Tibial nerve (tissue), 4 donors: ENCODE data around the gene PEX14. TPM values are rescaled to one million over a fixed set of nuclear protein-coding genes. Genes with fewer than 3 reads are reported as not detected.

Experiments used
- DNase-seq, 2 donors: peaks; one replicate each; pipeline ENCODE4 v3.0.0-alpha.2; 2019; ENCODE audit warnings: low spot score in 2 of 2
- H3K27ac ChIP-seq, 4 donors: fragments of 200-600 bp; sonication (generic) in 3 of 4; one replicate each; pipeline ENCODE4 v1.5.1; 2017 to 2019; ENCODE audit warnings: mild to moderate bottlenecking in 1 of 4
- H3K27me3 ChIP-seq, 2 donors: fragments of 200-600 bp; sonication (generic) in 1 of 2; one replicate each; pipeline versions ENCODE4 v1.5.1 to v1.6.0; 2017 to 2019
- H3K36me3 ChIP-seq, 3 donors: fragments of 200-600 bp; sonication (generic); one replicate each; pipeline ENCODE4 v1.5.1; 2018 to 2019
- H3K4me1 ChIP-seq, 4 donors: fragments of 200-600 bp; sonication (generic) in 3 of 4; one replicate each; pipeline ENCODE4 v1.5.1; 2017 to 2019
- H3K4me3 ChIP-seq, 4 donors: fragments of 200-600 bp; sonication (generic) in 3 of 4; one replicate each; pipeline ENCODE4 v1.5.1; 2017 to 2019; ENCODE audit warnings: mild to moderate bottlenecking in 1 of 4, moderate library complexity in 1 of 4
- H3K9me3 ChIP-seq, 4 donors: fragments of 200-600 bp; sonication (generic) in 3 of 4; one replicate each; pipeline ENCODE4 v1.5.1; 2017 to 2019
- EP300 ChIP-seq, 2 donors: sonication (generic); formaldehyde crosslinking; IDR thresholded peaks; one replicate each; pipeline ENCODE4 v1.6.1; 2017; ENCODE audit warnings: antibody characterized with exemption in 2 of 2, mild to moderate bottlenecking in 1 of 2
- POLR2A ChIP-seq, 2 donors: fragments of 450-650 bp; IDR thresholded peaks; one replicate each; pipeline ENCODE4 v1.6.1; 2017; ENCODE audit warnings: antibody characterized with exemption in 2 of 2, mild to moderate bottlenecking in 2 of 2, moderate library complexity in 2 of 2
- WGBS, 2 donors: methylation state at CpG; one replicate each; pipeline ENCODE4 v1.1.5; 2018; 5-methylcytosine and 5-hydroxymethylcytosine counted together
- total RNA-seq, 4 donors: library from RNA; depleted of rRNA; stranded (reverse); fragments of >200 nt; gene quantifications; one replicate each; pipeline ENCODE4 v1.1.0, GENCODE V29; 2016
- TF ChIP-seq, protein P1 (sequence below), 5 experiments: fragments of 200-600 bp in 3 of 5; fragments of 450-650 bp in 2 of 5; sonication (generic) in 3 of 5; IDR thresholded peaks; one replicate each; pipeline ENCODE4 v1.5.1; 2016 to 2019; ENCODE audit warnings: antibody characterized with exemption in 5 of 5, mild to moderate bottlenecking in 3 of 5, moderate library complexity in 2 of 5

The PEX14 gene
- total RNA-seq, 4 donors from 2014 or later, result 14.4 to 21.8 (median 18.2) TPM

GRCh38 chr1:10641976-10642375 is 167.2 kb downstream of the PEX14 start:
- WGBS, 2 donors, result 62 to 65% methylated on average over 24 of the region's 24 CpGs
- Histone ChIP-seq H3K36me3 (no peaks in the 10 kb centered on the region), H3K27me3 (peaks cover 0 to 33% of the 10 kb centered on the region in 2 donors), H3K27ac (no peak overlapping the region), H3K4me3 (no peak overlapping the region), H3K4me1 (peaks cover 0 to 21% (median 3%) of the 10 kb centered on the region in 4 donors), H3K9me3 (no peaks in the 10 kb centered on the region)
- no peak for DNase-seq
- TF ChIP-seq, protein P1, sequence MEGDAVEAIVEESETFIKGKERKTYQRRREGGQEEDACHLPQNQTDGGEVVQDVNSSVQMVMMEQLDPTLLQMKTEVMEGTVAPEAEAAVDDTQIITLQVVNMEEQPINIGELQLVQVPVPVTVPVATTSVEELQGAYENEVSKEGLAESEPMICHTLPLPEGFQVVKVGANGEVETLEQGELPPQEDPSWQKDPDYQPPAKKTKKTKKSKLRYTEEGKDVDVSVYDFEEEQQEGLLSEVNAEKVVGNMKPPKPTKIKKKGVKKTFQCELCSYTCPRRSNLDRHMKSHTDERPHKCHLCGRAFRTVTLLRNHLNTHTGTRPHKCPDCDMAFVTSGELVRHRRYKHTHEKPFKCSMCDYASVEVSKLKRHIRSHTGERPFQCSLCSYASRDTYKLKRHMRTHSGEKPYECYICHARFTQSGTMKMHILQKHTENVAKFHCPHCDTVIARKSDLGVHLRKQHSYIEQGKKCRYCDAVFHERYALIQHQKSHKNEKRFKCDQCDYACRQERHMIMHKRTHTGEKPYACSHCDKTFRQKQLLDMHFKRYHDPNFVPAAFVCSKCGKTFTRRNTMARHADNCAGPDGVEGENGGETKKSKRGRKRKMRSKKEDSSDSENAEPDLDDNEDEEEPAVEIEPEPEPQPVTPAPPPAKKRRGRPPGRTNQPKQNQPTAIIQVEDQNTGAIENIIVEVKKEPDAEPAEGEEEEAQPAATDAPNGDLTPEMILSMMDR (IDR thresholded peaks at IDR 0.05), result no peak
- TF ChIP-seq POLR2A (IDR thresholded peaks at IDR 0.05), result no peak
- no peak for TF ChIP-seq EP300 (IDR thresholded peaks at IDR 0.05)

GRCh38 chr1:10642403-10643080 is 167.8 kb downstream of the PEX14 start:
- peaks cover 0 to 3% (median 0%) of the 10 kb centered on the region in 3 donors for H3K36me3 ChIP-seq

DNA sequence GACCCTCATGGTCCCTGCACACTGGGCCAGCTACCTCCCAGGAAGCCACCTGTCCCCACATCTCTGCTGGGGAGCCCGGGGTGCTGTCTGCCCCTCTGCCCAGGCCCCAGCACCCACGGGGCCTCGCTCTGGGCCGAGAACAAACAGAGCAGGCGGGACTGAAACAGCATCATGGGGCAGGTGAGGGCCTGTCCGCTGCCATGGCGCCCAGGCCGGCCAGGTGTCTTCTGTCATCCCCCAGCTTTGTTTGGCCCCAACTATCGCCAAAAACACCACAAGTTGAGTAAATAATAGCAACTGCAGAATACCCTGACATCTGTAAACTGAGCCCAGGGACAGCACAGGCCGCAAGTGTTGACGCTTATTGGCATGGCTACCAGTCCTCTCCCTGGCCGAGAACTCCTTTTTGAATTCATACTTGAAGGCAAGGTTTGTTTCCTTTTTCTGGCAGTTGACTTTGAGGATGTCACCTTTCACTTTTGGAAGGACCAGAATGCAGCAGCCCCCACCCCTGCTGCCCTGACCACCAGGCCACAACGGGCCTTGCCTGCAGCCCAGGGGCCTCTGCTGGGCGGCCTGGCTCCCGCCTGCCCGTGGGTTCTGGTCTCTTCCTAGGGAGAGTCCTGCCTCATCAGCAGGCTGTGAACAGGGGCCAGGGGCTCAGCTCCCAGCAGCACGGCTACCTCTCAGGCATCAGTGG is 169.0 kb downstream of the PEX14 start:
- no peak overlapping the region for H3K4me3 ChIP-seq
- H3K36me3 ChIP-seq, result peaks cover 0 to 3% (median 0%) of the 10 kb centered on the region in 3 donors
- H3K27ac ChIP-seq, result no peak overlapping the region
- no peak for TF ChIP-seq EP300 (IDR thresholded peaks at IDR 0.05)
- TF ChIP-seq, protein P1 (IDR thresholded peaks at IDR 0.05), result no peak
- no peak for TF ChIP-seq POLR2A (IDR thresholded peaks at IDR 0.05)
- peaks cover 0 to 5% (median 0%) of the 10 kb centered on the region in 4 donors for H3K4me1 ChIP-seq
- no peak for DNase-seq
- no peaks in the 10 kb centered on the region for H3K9me3 ChIP-seq
- 88 to 89% methylated on average over 9 to 15 of the region's 17 CpGs for WGBS, 2 donors
- H3K27me3 ChIP-seq, result peaks cover 0 to 17% of the 10 kb centered on the region in 2 donors

More at GRCh38 chr1:10642403-10643080, 167.8 kb downstream of the PEX14 start:
- DNase-seq, result no peak
- Histone ChIP-seq H3K27ac (no peak overlapping the region), H3K9me3 (no peaks in the 10 kb centered on the region), H3K4me3 (no peak overlapping the region), H3K27me3 (peaks cover 0 to 27% of the 10 kb centered on the region in 2 donors), H3K4me1 (peaks cover 0 to 15% (median 3%) of the 10 kb centered on the region in 4 donors)
- TF ChIP-seq POLR2A (IDR thresholded peaks at IDR 0.05), result no peak
- TF ChIP-seq, protein P1 (IDR thresholded peaks at IDR 0.05), result no peak
- no peak for TF ChIP-seq EP300 (IDR thresholded peaks at IDR 0.05)
- 82 to 85% methylated on average over 16 to 27 of the region's 31 CpGs for WGBS, 2 donors

DNA sequence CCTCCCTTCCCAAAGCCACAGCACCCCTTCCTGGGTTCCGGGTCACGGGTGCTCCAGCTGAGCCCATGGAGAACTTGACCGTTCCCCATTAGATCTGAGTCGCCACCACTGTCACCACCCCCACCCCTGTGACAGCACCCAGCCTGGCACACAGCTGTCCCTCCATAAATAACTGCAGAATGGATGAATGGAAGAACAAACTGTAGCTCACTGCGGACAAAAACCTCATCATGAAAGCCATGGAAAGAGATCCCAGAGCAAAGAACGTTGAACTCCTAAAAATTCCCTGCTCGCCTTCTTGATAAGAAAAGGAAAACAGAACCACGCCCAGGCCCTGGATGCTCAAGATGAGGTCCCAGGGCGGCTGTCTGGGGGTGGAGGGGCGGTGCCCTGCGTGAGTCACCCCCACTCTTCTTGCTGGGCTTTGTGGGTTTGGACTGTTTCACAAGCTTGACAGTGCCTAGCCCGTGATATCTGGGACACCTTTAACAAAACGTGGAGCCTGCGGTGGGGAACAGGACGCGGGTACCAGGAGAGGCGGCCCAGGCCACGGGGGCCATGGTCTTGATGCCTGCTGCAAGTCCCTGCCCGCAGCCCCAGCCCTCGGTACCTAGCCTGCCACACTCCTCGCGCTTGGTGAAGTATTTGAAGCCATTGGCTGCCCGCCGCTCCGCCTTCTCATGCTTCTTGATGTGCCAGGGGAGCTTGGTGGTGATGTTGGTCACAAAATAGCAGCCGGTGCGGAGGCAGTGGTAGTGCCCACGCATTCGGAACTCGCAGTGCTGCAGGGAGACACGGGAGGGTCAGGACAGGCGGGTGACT is 169.8 kb downstream of the PEX14 start:
- Histone ChIP-seq H3K27me3 (peaks cover 0 to 15% of the 10 kb centered on the region in 2 donors), H3K27ac (no peak overlapping the region), H3K9me3 (no peaks in the 10 kb centered on the region), H3K36me3 (peaks cover 0 to 3% (median 0%) of the 10 kb centered on the region in 3 donors), H3K4me1 (peaks cover 0 to 12% (median 0%) of the 10 kb centered on the region in 4 donors), H3K4me3 (no peak overlapping the region)
- WGBS, 2 donors, result 91% methylated on average over 32 of the region's 32 CpGs
- no peak for TF ChIP-seq POLR2A (IDR thresholded peaks at IDR 0.05)
- TF ChIP-seq, protein P1 (IDR thresholded peaks at IDR 0.05), result no peak
- no peak for TF ChIP-seq EP300 (IDR thresholded peaks at IDR 0.05)
- no peak for DNase-seq
